HG02970 (cell line): ENCODE measurements around the gene KXD1.
"Not testable (repeated sequence)": the region's sequence is repeated elsewhere in the genome, so short reads cannot be mapped to it uniquely, and the experiment has no call there.

ENCODE experiments used
- ATAC-seq: cut with Tn5 transposase; IDR thresholded peaks from one replicate; pipeline ENCODE4 v1.9.1; 2021; ENCODE audit warnings: mild to moderate bottlenecking, moderate library complexity, moderate number of reproducible peaks; ENCODE audit not compliant: unreplicated experiment, low FRiP score

The KXD1 gene

DNA sequence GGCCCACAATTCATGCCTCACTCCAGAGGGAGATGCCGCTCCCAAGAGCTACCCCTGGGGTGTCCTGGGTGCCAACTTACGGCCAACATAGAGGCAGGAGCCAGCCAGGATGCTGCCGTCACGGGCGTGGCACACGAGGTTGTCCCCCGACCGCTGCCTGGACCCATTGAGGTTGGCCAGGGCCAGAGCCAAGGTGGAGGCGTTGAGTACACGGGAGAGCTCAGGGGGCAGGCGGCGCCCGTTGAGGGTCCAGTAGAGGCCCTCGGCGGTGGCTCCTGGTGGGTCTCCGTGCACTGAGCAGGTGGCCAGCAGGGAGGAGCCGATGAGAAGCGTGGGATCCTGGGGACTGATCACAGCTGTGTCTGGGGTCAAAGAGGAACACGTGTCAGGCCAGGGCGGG is 41.8 kb downstream of the KXD1 start:
- ATAC-seq = no peak

DNA sequence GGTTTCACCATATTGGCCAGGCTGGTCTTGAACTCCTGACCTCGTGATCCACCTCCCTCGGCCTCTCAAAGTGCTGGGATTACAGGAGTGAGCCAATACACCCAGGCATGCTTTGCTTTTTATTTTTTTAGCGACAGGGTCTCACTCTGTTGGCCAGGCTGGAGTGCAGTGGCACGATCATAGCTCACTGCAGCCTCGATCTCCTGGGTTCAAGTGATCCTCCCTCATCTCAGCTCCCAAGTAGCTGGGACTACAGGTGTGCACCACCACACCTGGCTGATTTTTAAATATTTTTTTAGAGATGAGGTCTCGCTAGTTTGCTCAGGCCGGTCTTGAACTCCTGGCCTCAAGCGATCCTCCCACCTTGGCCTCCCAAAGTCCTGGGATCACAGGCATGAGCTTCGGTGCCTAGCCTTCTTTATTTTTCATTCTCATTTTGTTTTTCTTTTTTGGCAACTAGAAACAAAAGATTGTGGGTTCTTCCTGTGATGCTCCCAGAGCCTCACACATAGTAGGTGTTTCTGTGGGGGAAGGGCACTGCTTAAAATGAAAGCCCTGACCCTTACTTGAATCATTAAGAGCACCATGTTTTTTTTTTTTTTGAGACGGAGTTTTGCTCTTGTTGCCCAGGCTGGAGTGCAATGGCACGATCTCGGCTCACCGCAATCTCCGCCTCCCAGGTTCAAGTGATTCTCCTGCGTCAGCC is 43.2 kb downstream of the KXD1 start:
- ATAC-seq = not testable (repeated sequence)

DNA sequence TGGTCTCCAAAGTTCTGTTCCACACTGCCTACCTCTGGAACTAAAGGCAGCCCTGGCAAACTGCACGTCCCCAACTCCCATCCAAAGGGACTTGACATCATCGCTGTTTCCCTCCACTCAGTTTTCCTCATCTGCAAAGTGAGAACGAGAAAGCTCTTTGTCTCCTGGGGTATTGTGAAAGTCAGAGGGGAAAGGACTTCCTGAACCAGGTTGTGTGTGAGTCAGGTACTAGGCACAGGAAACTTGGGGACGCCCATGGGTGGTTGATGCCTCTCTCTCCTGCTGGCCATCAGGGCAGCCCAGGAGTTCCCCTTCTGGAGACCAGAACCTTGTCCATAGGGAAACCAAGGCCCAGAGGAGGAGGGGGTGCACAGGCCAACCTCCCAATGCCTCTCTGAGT is 44.2 kb downstream of the KXD1 start:
- ATAC-seq = no peak

- ATAC-seq = no peak
Measured at GRCh38 chr19:18603255-18603957, 45.7 kb downstream of the KXD1 start.

- ATAC-seq = no peak
Measured at GRCh38 chr19:18603958-18604819, 46.5 kb downstream of the KXD1 start.

- ATAC-seq = no peak
Measured at GRCh38 chr19:18604820-18605159, 47.1 kb downstream of the KXD1 start.

DNA sequence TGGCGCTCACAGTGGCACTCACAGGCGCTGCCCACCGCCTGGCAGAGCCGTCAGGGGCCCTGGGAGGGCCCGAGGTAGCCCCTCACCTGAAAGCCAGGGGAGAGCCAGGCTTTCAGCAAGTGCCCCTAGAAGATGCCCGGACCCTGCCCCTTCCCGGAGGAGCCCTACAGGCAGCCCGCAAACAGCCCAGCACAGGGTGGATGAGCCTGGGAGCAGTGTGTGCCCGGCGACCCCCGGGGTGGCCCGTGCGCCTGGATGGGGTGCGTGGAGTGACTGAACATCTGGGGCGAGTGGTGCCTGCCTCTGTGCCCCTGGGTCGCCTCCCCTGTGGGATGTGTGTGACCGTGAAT is 47.5 kb downstream of the KXD1 start:
- ATAC-seq = no peak

GRCh38 chr19:18605546-18606280 is 48.0 kb downstream of the KXD1 start:
- ATAC-seq = no peak

- ATAC-seq = no peak
Measured at GRCh38 chr19:18606281-18607225, 48.9 kb downstream of the KXD1 start, which contains the start of gene CRLF1. Gene CRLF1, minus strand, starts transcription at chr19:18606799. Its CDS starts 143 bp downstream, at chr19:18606656.

DNA sequence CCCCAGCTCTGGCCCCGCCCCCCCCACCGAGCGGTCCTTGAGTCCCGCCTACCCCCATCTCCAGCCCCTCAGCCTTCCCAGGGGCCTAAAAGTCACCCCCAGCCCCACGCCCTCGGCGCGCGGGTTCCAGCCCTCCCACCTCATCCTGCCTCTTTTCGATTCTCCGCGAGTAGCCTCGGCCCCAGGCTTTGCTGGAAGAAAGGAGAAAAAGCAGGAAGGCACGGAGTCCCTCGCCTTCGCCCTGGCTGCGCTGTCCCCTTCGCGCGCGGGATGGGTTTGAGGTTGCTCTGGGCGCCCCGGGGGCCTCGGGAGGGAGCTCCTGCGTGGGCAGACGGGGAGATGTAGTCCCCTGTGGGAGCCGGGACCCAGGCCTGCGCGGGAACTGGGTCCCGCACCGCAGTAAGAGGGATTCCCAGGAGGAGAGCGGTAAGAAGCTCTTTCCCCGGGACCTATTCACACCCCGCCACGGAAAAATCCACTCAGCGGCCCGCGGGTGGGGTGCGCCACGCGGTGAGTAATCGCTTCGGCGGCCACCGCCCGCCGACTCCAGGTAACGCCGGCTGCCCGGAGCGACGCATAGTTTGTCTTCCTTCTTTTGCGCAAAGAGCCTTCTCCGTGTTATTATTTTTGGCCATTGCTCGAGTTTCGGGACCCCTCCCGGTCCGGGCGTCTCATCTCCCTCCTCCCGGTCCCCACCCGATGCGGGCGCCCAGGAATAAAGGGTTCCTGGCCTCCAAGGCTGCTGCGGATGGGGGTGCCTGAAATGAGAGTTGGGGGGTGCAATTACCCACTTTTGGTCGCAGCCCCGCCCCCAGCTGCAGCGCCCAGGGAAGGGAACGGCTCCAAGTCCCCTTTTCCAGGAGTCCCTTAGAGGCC is 49.8 kb downstream of the KXD1 start:
- no peak for ATAC-seq

GRCh38 chr19:18608102-18608804 is 50.6 kb downstream of the KXD1 start:
- no peak for ATAC-seq

DNA sequence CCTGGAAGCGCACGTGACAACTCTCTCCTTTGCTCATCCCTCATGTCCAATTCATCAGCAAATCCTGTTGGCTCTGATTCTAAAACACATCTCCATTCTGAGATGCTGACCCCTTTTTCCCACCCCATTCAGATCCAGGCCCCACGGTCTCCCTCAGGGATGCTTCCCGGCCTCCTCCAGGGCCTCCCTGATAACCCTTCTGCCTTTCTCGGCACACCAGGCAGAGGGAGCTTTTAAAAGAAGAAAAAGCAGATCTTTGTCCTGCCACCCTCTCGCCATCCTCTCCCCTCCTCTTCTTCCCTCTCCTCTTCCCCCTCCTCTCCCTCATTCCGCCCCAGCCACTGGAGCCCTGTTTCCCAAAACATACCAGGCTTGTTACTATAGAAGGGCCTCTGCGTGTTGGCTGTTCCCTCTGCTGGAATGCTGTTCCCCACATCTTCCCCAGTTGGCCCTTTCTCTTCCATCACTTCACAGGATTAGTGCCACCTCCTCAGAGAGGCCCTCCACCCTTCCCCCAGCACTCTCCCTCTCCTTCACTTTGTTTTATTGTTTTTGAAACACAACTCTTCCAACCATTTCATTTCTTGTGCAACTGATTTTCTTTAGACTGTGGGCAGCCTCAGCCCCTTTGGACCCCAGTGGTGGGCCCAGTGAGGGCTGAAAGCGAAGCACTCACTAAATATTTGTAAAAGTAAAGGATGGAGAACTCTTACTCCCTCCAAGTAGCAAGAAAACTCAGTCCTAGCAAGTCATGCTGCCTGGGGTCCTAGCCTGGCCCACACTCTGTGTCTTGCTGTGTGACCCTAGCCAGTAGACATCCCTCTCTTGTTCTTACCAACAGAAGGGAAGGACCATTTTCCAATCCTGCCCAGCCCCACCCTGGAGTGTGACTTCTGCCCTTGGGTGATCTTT is 51.4 kb downstream of the KXD1 start:
- ATAC-seq = no peak

- ATAC-seq = no peak
Measured at GRCh38 chr19:18609717-18610051, 52.0 kb downstream of the KXD1 start.

DNA sequence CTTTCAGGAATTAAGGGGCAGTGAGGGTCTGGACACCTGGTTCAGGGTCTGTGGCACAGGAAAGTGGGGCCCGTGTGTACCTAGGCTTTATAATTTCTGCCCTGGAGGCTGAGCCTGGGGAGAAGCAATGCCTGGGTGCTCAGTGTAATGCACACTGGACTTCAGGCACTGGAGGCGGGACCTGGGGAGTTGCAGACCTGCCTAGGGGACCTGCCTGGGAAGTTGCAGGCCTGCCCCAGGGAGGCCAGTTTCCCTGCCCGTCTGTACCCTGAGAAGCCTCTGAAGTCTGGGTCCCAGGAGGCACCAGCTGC is 52.5 kb downstream of the KXD1 start:
- ATAC-seq = no peak

DNA sequence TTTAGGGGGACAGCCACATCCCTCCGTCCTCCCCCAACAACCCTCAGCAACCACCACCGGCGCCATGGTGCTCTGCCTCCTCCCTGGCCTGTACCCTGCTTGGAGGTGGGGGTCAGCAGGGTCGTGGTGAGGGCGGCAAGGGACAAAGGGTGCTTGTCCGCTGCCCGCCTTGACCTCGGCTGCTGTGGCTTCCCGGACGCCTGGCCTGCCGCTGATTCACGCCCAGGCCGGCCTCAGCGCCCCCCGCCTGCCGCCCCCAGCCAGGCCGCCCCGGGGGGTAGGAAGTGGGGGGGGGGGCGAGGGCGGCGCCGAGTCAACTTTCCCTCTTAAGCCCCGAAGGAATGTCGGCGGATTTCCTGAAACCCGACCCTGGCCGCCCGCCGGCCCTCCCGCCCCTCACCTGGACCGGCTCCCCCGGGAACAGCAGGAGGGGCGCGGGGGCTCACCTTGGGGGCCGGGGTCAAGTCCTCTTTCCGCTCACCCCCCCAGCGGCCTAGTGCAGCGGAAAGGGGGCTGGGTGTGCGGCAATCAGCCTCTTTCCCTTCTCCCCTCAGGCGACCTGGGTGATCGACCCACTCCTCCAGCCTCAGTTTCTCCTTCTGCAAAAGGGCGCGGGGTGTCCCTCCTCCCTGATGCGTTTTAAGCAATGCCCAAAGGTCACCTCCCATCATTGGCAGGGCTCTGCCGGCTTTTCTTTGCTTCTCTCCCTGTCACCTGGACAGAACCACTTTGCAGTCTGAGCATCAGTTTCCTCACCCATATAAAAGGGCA is 53.1 kb downstream of the KXD1 start:
- no peak for ATAC-seq

GRCh38 chr19:18611327-18612050 is 53.8 kb downstream of the KXD1 start:
- ATAC-seq = no peak
